Measurements from ENCODE around the gene IGFLR1.
"Not testable (repeated sequence)": the region's sequence is repeated elsewhere in the genome, so short reads cannot be mapped to it uniquely, and the experiment has no call there.

IGFLR1 gene

GRCh38 chr19:35775046-35775297, 32.7 kb upstream of the IGFLR1 start:
- Histone ChIP-seq H3K36me3 (ENCODE audit: control insufficient read depth, insufficient read depth, low read length) (peaks cover 3% of the 10 kb centered on the region), H3K27ac (ENCODE audit: low read depth, low read length) (no peak overlapping the region), H3K9ac (ENCODE audit: low read length) (no peak overlapping the region), H3K4me3 (ENCODE audit: low read length) (peak overlapping the region; percentile 70), H3K4me1 (ENCODE audit: control insufficient read depth, insufficient read depth, low read length) (peaks cover 2% of the 10 kb centered on the region), H3K27me3 (ENCODE audit: control insufficient read depth, insufficient read depth, low read length) (no peaks in the 10 kb centered on the region)

GRCh38 chr19:35774274-35775045, 32.2 kb upstream of the IGFLR1 start:
- H3K9ac ChIP-seq (ENCODE audit: low read length) = no peak overlapping the region

GRCh38 chr19:35773020-35773806, 31.0 kb upstream of the IGFLR1 start:
- H3K9ac ChIP-seq (ENCODE audit: low read length) = no peak overlapping the region
- no peak overlapping the region for H3K4me3 ChIP-seq (ENCODE audit: low read length)
- H3K4me1 ChIP-seq (ENCODE audit: control insufficient read depth, insufficient read depth, low read length) = peaks cover 2% of the 10 kb centered on the region
- no peaks in the 10 kb centered on the region for H3K27me3 ChIP-seq (ENCODE audit: control insufficient read depth, insufficient read depth, low read length)
- H3K27ac ChIP-seq (ENCODE audit: low read depth, low read length) = no peak overlapping the region
- no peaks in the 10 kb centered on the region for H3K36me3 ChIP-seq (ENCODE audit: control insufficient read depth, insufficient read depth, low read length)

More at GRCh38 chr19:35774274-35775045, 32.2 kb upstream of the IGFLR1 start:
- Histone ChIP-seq H3K36me3 (ENCODE audit: control insufficient read depth, insufficient read depth, low read length) (peaks cover 3% of the 10 kb centered on the region), H3K27ac (ENCODE audit: low read depth, low read length) (no peak overlapping the region), H3K4me3 (ENCODE audit: low read length) (peak overlapping the region; percentile 70), H3K4me1 (ENCODE audit: control insufficient read depth, insufficient read depth, low read length) (peaks cover 2% of the 10 kb centered on the region), H3K27me3 (ENCODE audit: control insufficient read depth, insufficient read depth, low read length) (no peaks in the 10 kb centered on the region)

- H3K4me3 ChIP-seq (ENCODE audit: low read length); H3K4me1 ChIP-seq (ENCODE audit: control insufficient read depth, insufficient read depth, low read length); H3K27me3 ChIP-seq (ENCODE audit: control insufficient read depth, insufficient read depth, low read length); H3K36me3 ChIP-seq (ENCODE audit: control insufficient read depth, insufficient read depth, low read length); H3K27ac ChIP-seq (ENCODE audit: low read depth, low read length); H3K9ac ChIP-seq (ENCODE audit: low read length): not testable (repeated sequence)
These were observed 30.1 kb upstream of the IGFLR1 start for GRCh38 chr19:35772362-35772761.

- no peak overlapping the region for H3K9ac ChIP-seq (ENCODE audit: low read length)
- H3K4me3 ChIP-seq (ENCODE audit: low read length) = no peak overlapping the region
- no peaks in the 10 kb centered on the region for H3K4me1 ChIP-seq (ENCODE audit: control insufficient read depth, insufficient read depth, low read length)
- no peak overlapping the region for H3K27ac ChIP-seq (ENCODE audit: low read depth, low read length)
- no peaks in the 10 kb centered on the region for H3K36me3 ChIP-seq (ENCODE audit: control insufficient read depth, insufficient read depth, low read length)
- H3K27me3 ChIP-seq (ENCODE audit: control insufficient read depth, insufficient read depth, low read length) = no peaks in the 10 kb centered on the region
These were observed 25.8 kb upstream of the IGFLR1 start for GRCh38 chr19:35768082-35768421.

- H3K4me3 ChIP-seq (ENCODE audit: low read length) = no peak overlapping the region
- H3K4me1 ChIP-seq (ENCODE audit: control insufficient read depth, insufficient read depth, low read length) = no peaks in the 10 kb centered on the region
- no peaks in the 10 kb centered on the region for H3K36me3 ChIP-seq (ENCODE audit: control insufficient read depth, insufficient read depth, low read length)
- no peaks in the 10 kb centered on the region for H3K27me3 ChIP-seq (ENCODE audit: control insufficient read depth, insufficient read depth, low read length)
- H3K27ac ChIP-seq (ENCODE audit: low read depth, low read length) = no peak overlapping the region
- no peak overlapping the region for H3K9ac ChIP-seq (ENCODE audit: low read length)
These were observed 25.2 kb upstream of the IGFLR1 start for GRCh38 chr19:35767288-35768081.

- H3K36me3 ChIP-seq (ENCODE audit: control insufficient read depth, insufficient read depth, low read length) = no peaks in the 10 kb centered on the region
- no peak overlapping the region for H3K9ac ChIP-seq (ENCODE audit: low read length)
- H3K27me3 ChIP-seq (ENCODE audit: control insufficient read depth, insufficient read depth, low read length) = no peaks in the 10 kb centered on the region
- H3K4me1 ChIP-seq (ENCODE audit: control insufficient read depth, insufficient read depth, low read length) = no peaks in the 10 kb centered on the region
- H3K27ac ChIP-seq (ENCODE audit: low read depth, low read length) = no peak overlapping the region
- no peak overlapping the region for H3K4me3 ChIP-seq (ENCODE audit: low read length)
These were observed 24.4 kb upstream of the IGFLR1 start for GRCh38 chr19:35766571-35767104.

GRCh38 chr19:35764432-35765315, 22.4 kb upstream of the IGFLR1 start:
- H3K4me1 ChIP-seq (ENCODE audit: control insufficient read depth, insufficient read depth, low read length) = no peaks in the 10 kb centered on the region
- H3K9ac ChIP-seq (ENCODE audit: low read length) = no peak overlapping the region
- H3K27me3 ChIP-seq (ENCODE audit: control insufficient read depth, insufficient read depth, low read length) = no peaks in the 10 kb centered on the region
- no peak overlapping the region for H3K27ac ChIP-seq (ENCODE audit: low read depth, low read length)
- no peak overlapping the region for H3K4me3 ChIP-seq (ENCODE audit: low read length)
- no peaks in the 10 kb centered on the region for H3K36me3 ChIP-seq (ENCODE audit: control insufficient read depth, insufficient read depth, low read length)

GRCh38 chr19:35760711-35761349, 18.6 kb upstream of the IGFLR1 start:
- H3K4me1 ChIP-seq (ENCODE audit: control insufficient read depth, insufficient read depth, low read length) = peaks cover 2% of the 10 kb centered on the region
- no peak overlapping the region for H3K27ac ChIP-seq (ENCODE audit: low read depth, low read length)
- no peaks in the 10 kb centered on the region for H3K27me3 ChIP-seq (ENCODE audit: control insufficient read depth, insufficient read depth, low read length)
- no peak overlapping the region for H3K9ac ChIP-seq (ENCODE audit: low read length)
- no peaks in the 10 kb centered on the region for H3K36me3 ChIP-seq (ENCODE audit: control insufficient read depth, insufficient read depth, low read length)
- no peak overlapping the region for H3K4me3 ChIP-seq (ENCODE audit: low read length)

- Histone ChIP-seq H3K4me1 (ENCODE audit: control insufficient read depth, insufficient read depth, low read length) (peaks cover 7% of the 10 kb centered on the region), H3K27me3 (ENCODE audit: control insufficient read depth, insufficient read depth, low read length) (no peaks in the 10 kb centered on the region), H3K4me3 (ENCODE audit: low read length) (no peak overlapping the region), H3K36me3 (ENCODE audit: control insufficient read depth, insufficient read depth, low read length) (no peaks in the 10 kb centered on the region), H3K27ac (ENCODE audit: low read depth, low read length) (no peak overlapping the region), H3K9ac (ENCODE audit: low read length) (no peak overlapping the region)
These were observed 17.4 kb upstream of the IGFLR1 start for GRCh38 chr19:35759697-35760096.

GRCh38 chr19:35757749-35758608, 15.7 kb upstream of the IGFLR1 start, which contains the start of gene PROSER3:
TSS of gene PROSER3 (plus strand) at chr19:35758176. CDS start at chr19:35758216, 40 bp downstream.
- H3K4me1 ChIP-seq (ENCODE audit: control insufficient read depth, insufficient read depth, low read length) = peaks cover 13% of the 10 kb centered on the region
- peak within 1 kb of the TSS; percentile 99 for H3K27ac ChIP-seq (ENCODE audit: low read depth, low read length)
- peak within 1 kb of the TSS; percentile 100 for H3K4me3 ChIP-seq (ENCODE audit: low read length)
- H3K27me3 ChIP-seq (ENCODE audit: control insufficient read depth, insufficient read depth, low read length) = no peaks in the 10 kb centered on the region
- peaks cover 11% of the 10 kb centered on the region for H3K36me3 ChIP-seq (ENCODE audit: control insufficient read depth, insufficient read depth, low read length)
- H3K9ac ChIP-seq (ENCODE audit: low read length) = peak within 1 kb of the TSS; percentile 100

Measured in rectal smooth muscle tissue (tissue), 1 donor.